Activated T-cell treated with anti-CD3 and anti-CD28 coated beads for 24 hours (primary cell): ENCODE data around the gene ARAF.
A peak's percentile ranks its signal among the peaks of the same experiment; 100 is the strongest.
"Not testable (repeated sequence)": the region's sequence is repeated elsewhere in the genome, so short reads cannot be mapped to it uniquely, and the experiment has no call there.

Experiments used
- DNase-seq: peaks from one replicate; pipeline ENCODE4 v3.0.0-alpha.2; 2020; ENCODE audit warnings: low read depth

ARAF gene

GRCh38 chrX:47586043-47586787 lies 25.2 kb downstream of the ARAF start:
- DNase-seq: no peak

DNA sequence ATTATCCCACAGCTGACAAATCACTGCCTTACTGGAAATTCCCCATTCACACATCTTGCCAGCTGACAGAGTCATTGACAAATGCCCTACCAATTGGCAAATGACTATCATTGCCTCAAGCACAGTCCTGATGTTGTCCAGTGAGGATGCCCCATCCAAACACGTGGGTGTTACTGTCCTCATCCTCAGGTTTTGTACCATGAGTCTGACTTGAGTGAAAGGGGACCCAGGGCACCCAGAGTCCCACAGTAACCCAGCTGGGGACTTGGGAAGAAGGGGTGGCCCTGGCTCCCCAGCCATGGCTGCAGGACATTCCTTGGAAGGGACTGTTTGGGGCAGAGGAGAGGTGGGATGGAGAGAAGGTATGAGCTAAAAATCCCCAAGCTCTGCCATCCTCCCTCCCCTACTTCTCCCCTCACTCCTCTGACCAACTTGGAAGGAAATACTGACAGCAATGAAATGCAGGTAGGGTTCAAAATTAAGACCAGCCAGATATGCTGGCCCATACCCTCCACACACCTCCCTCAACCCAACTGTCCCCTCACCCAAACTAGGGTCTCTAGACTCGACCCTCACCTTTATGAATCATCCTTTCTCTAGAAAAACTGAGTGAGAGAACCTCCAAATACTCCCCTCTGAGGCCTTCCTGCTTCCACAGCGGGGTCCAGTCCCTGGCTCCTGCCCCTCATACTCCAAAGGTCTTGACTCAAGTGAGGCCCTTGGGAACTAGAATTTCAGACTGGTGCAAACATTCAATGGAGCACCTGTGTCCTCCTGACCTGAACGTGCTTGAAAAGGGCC lies 26.3 kb downstream of the ARAF start:
- DNase-seq: no peak

- DNase-seq: no peak
These were observed 27.1 kb downstream of the ARAF start for GRCh38 chrX:47587906-47588735.

DNA sequence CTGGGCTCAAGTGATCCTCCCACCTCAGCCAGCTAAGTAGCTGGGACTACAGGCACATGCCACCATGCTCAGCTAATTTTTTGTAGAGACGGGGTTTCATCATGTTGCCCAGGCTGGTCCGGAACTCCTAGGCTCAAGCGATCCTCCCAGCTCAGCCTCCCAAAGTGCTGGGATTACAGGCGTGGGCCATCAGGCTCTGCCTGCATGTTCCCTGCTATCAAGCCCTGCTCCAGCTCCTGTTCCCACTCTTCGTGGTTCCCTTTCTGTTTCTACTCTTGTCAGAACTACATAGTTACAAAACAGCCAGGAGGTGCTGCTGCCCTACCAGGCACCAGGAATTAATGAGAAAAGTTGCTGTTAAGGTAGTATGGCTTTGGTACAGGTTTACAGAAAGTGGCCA lies 30.0 kb downstream of the ARAF start:
- DNase-seq: no peak

DNA sequence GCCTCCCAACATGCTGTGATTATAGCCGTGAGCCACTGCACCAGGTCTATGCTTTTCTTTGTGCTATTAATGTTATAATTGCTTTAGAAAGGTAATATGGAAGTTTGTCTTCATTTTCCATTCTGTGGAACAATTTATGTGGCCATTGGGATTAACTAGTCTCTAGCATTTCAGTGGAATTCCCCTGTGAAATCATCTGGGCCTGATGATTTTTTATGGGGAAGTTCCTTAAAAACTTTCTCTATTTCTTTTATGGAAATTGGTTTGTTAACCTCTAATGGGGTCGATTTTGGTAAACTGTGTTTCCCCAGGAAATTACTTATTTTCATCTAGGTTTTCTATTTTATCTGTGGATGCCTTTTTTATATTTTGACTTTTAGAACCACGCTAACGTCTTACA lies 32.5 kb downstream of the ARAF start:
- no peak for DNase-seq

GRCh38 chrX:47595716-47596251 lies 34.8 kb downstream of the ARAF start:
- DNase-seq: no peak

DNA sequence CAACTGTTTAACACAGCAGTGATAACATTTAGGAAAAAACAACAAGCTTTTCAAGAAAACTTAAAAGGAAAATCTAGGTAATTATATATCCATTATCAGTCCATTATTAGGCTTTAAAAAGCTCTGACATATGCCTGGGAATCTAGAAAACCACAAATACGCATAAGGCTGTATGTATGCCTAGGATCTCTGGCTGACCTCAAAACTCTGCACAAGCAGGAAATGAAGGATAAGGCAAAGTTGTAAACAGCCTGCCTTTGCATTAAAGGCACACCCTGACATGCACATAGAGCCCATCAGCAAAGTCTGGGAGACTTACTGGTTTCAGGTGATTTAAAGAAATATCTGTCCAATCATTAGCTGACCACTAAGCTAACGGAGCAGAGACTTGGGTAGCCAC lies 35.3 kb downstream of the ARAF start:
- no peak for DNase-seq

- DNase-seq: no peak
These were observed 36.2 kb downstream of the ARAF start for GRCh38 chrX:47597222-47597621.

- DNase-seq: not testable (repeated sequence)
These were observed 42.1 kb downstream of the ARAF start for GRCh38 chrX:47603125-47603524.

DNA sequence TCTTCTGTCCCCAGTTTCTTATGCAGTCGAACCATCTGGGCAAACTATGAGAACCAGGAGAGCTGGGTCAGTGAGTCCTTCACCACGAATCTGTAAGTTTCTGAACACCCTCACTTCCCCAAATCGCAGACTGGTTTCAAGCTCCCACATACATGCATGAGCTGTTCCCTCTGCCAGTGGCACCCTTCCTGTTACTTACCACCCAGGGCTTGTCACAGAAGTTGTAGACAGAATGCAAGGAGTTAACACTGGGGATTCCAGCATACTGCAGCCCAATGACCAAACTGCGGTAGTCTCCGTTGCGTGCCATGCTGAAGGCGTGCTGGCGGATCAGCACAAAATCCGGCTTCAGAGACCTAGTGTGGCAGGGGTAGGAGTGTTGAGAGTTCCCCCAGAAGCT lies 44.0 kb downstream of the ARAF start:
- no peak for DNase-seq

GRCh38 chrX:47607091-47607490 lies 46.1 kb downstream of the ARAF start:
- no peak for DNase-seq

DNA sequence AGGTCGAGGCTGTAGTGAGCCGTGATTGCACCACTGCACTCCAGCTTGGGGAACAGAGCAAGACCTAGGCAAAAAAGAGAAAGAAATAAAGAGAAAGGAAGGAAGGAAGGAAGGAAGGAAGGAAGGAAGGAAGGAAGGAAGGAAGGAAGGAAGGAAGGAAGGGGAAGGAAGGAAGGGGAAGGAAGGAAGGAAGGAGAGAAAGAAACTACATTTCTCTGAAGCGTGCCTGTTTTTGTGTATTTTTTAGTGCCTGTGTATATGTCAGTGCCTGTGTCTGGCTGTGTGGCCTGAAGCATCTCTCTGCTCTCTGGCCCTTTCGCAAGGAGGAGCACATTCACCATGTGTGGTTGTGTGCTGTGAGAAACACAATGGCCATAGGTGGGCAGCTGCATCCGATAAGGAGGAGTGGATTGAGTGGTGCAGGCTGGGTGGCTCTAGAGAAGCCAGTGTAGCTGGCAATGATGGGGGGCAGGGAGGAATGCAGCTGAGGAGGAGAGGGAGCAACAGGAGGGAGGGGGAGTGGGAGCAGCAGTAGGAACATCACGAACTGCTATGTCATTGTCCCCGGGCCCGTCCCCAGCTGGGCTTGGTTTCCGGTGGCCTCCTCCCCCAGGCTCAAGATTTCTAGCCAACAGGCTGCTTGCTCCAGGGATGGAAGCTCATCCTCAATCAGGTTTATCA lies 47.3 kb downstream of the ARAF start:
- no peak for DNase-seq

- no peak for DNase-seq
These were observed 49.5 kb downstream of the ARAF start for GRCh38 chrX:47610511-47610910.

DNA sequence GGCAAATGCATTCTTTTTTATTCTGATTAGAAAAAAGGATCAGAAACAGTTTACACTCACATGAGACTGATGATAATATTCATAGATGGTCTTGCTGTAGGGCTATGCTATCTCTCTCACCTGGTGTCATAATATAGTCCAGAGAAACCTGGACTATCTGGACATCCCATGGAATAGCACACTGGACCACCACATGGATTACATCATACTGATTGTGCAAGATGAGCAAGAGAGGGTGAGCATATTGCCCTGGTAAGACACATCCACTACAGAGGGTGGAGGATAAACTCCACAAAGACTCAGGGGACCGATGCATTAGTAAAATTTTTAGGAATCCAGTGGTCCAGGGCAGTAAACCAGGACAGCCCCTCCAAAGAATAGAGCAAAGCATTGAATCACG lies 50.5 kb downstream of the ARAF start:
- DNase-seq: no peak

- DNase-seq: no peak
These were observed 50.9 kb downstream of the ARAF start for GRCh38 chrX:47611926-47612325.

- no peak for DNase-seq
These were observed 51.4 kb downstream of the ARAF start for GRCh38 chrX:47612418-47612817.

DNA sequence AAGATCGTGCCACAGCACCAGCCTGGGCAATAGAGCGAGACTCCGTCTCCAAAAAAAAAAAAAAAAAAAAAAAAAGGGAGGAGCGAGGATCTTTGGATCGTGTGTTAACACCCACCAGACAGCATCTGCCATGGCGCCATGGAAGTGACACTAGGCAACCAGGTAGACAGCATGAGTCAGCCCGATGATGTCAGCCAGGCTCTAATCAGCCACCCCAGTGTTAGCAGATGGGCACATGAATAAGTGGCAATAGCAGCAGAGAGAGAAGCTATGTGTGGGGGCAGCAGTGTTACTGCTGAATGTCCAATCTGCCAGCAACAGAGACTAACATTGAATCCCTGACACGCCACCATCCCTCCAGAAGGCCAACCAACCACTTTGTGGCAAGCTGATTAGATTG lies 52.1 kb downstream of the ARAF start:
- DNase-seq: no peak

DNA sequence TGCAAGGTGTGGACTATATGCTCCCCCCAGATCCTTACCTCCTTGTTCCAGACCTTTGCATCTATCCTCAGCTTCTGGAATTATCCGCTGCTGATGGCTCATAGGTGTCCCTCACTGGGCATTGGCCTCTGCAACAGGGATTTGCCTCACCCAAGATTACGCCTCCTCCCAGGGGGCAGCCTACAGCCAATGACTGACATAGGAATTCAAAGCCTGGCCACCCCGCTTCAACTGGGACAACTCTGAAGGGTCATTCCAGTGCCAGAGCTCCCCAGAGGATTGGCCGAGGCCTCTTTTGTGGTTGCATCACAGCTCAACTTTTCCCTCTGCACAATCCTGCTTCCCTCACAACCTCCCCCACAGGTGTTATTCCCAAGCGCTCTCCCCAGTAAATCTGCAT lies 53.6 kb downstream of the ARAF start:
- DNase-seq: no peak

DNA sequence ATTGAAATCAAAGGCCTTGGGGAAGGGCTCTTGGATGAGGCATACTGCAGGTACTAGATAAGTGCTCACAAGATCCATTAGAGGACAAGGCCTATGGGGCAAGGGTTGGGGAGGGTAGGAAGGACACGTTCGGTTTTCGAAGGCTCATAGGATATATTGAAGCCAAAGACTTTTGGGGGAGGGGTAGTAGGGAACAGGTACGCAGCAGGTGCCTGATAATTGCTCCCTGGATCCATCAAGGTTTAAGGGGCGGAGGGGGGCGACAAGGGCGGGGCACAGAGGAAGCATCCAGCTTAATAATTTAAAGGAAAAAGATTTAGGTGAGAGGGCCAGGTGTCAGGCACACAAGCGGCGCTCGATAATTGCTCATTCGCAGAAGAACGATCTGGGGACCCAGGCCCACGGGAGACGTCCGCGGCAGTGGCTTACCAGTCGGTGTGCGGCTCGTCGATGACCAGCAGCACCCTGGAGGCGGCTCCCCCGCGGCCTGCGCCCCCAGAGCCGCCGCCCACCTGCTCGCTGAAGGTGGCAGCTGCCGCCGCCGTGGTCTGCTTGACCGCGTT lies 58.0 kb downstream of the ARAF start:
- no peak for DNase-seq

DNA sequence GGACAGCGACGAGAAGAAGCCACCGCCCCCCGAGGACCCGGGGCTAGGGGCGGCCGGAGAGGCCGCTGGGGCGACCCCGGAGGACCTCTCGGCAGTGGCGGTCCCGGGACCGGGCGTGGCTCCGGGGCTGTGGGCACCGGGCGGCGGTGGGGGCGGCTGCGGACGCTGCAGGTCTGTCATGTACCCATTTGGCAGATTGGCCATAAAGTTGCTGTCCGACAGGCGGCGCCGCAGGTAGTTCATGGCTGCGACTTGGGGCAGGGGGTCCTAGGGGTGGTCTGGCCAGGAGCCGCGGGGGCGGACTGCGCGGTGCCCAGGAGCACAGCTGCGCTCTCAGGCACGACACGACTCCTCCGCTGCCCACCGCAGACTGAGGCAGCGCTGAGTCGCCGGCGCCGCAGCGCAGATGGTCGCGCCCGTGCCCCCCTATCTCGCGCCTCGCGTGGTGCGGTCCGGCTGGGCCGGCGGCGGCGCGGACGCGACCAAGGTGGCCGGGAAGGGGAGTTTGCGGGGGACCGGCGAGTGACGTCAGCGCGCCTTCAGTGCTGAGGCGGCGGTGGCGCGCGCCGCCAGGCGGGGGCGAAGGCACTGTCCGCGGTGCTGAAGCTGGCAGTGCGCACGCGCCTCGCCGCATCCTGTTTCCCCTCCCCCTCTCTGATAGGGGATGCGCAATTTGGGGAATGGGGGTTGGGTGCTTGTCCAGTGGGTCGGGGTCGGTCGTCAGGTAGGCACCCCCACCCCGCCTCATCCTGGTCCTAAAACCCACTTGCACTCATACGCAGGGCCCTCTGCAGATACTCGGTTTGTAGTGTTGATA lies 58.7 kb downstream of the ARAF start, which contains the start of gene SYN1:
TSS of gene SYN1 (minus strand) at position 372 of the 817 bp plus-strand sequence. CDS start at position 243, 129 bp downstream.
- DNase-seq: peak; percentile 64

GRCh38 chrX:47620303-47620685 lies 59.3 kb downstream of the ARAF start:
- no peak for DNase-seq
